Ovary (tissue), 9 donors: Measurements from ENCODE around the gene PRXL2C. TPM values are rescaled to one million over a fixed set of nuclear protein-coding genes. Genes with fewer than 3 reads are reported as not detected.

Source experiments
- DNase-seq, 5 donors: peaks; one replicate each; pipeline ENCODE4 v3.0.0-alpha.2; 2019 to 2020
- H3K27ac ChIP-seq, 2 donors: fragments of 200-600 bp; one replicate each; pipeline versions ENCODE4 v1.5.1 to v1.8.0; 2019 to 2022
- H3K27me3 ChIP-seq: fragments of 200-600 bp; one replicate; pipeline ENCODE4 v1.8.0; 2022
- H3K36me3 ChIP-seq: fragments of 200-600 bp; sonication (generic); one replicate; pipeline ENCODE4 v1.5.1; 2019
- H3K4me1 ChIP-seq: one replicate; pipeline ENCODE4 v1.8.1; 2013; ENCODE audit warnings: mild to moderate bottlenecking, moderate library complexity; ENCODE audit not compliant: insufficient read depth
- H3K4me3 ChIP-seq: fragments of 200-600 bp; sonication (generic); one replicate; pipeline ENCODE4 v1.5.1; 2017
- H3K9me3 ChIP-seq, 2 donors: fragments of 200-600 bp in 1 of 2; sonication (generic) in 1 of 2; one replicate each; pipeline versions ENCODE4 v1.5.1 to v1.8.1; 2013 to 2019; ENCODE audit warnings: mild to moderate bottlenecking in 1 of 2, moderate library complexity in 1 of 2
- EP300 ChIP-seq: sonication (generic); formaldehyde crosslinking; IDR thresholded peaks from one replicate; pipeline ENCODE4 v1.6.1; 2017; ENCODE audit warnings: antibody characterized with exemption
- POLR2A ChIP-seq: fragments of 450-650 bp; IDR thresholded peaks from one replicate; pipeline ENCODE4 v1.6.1; 2017; ENCODE audit warnings: antibody characterized with exemption, mild to moderate bottlenecking, moderate library complexity
- WGBS, 3 donors: extraction: QIAGEN DNeasy Blood & Tissue Kit in 1 of 3; methylation state at CpG; one replicate each; pipeline versions ENCODE4 v1.1.5 to v1.1.7; 2013 to 2017; 5-methylcytosine and 5-hydroxymethylcytosine counted together
- intact Hi-C, 4 donors: fragments of 100-400 bp; cut with DNase I; formaldehyde crosslinking; loops; one replicate each; pipeline versions ENCODE4 v1.11.0 to v1.15.1; 2022 to 2023
- polyA plus RNA-seq, 2 donors: library from polyadenylated mRNA; stranded (reverse); fragments of 200-250 nt in 1 of 2; fragments of 350-450 nt in 1 of 2; fragmentation: Illumina TruSeq in 1 of 2; extraction: RNeasy Lipid Tissue Mini Kit (QIAGEN cat#74804) in 1 of 2; gene quantifications; one replicate each; pipeline ENCODE4 v1.2.3, GENCODE V29; 2013 to 2014
- total RNA-seq, 7 donors: library from RNA; depleted of rRNA in 2 of 7; stranded (reverse); fragments of >200 nt in 2 of 7; fragmentation: NEBNext Ultra II Directional in 3 of 7; extraction: Animal tissue kit (Norgen Biotek cat#: 25700) in 3 of 7; gene quantifications; one replicate each; pipeline versions ENCODE4 v1.1.0 to v1.2.4, GENCODE V29; 2016 to 2023
- TF ChIP-seq, protein P1 (sequence below), 3 donors: fragments of 450-650 bp in 2 of 3; fragments of 200-600 bp in 1 of 3; IDR thresholded peaks; one replicate each; pipeline versions ENCODE4 v1.5.1 to v1.8.0; 2016 to 2022; ENCODE audit warnings: antibody characterized with exemption in 3 of 3, mild to moderate bottlenecking in 1 of 3
- donor health status: DM: no; HTN: no; CAD: no; lungs with moderate emphysema.
- donor health status: DM: no; HTN: no; CAD: no.
- donor health status: Bipolar disorder and iron deficiency.
- donor health status: DM: yes; HTN: yes; CAD: no.
- donor health status: DM: no; HTN: no; CAD: no.
- donor health status: DM: yes; HTN: yes; CAD: no.

The PRXL2C gene
- total and polyA plus RNA-seq, 9 donors: 6.6 to 21.2 (median 14.0) TPM

DNA sequence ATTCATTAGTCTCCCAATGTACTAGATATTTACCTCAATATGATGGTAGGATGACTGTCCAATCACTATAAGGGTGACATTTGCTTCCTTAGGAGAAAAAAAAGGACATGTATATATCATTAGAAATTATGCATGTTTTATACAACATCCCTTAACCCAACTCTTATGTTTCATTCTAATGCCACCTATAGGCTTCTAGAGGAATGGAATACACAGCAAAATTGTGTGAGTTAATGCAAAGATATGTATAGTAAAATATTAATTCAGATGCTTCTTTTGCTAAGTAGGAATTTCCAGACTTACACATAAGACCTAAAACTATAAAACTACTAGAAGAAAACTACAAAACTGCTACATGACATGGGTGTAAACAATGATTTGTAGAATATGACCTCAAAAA, 3.5 kb downstream of the PRXL2C start:
- Histone ChIP-seq H3K27ac (no peak overlapping the region), H3K4me1 (peaks cover 1% of the 10 kb centered on the region), H3K27me3 (no peaks in the 10 kb centered on the region), H3K4me3 (no peak overlapping the region), H3K36me3 (no peaks in the 10 kb centered on the region), H3K9me3 (no peaks in the 10 kb centered on the region)
- intact Hi-C loops: loop anchor here in 1 of 4 donors (10.0 kb wide), 1 partner anchor 317 kb away; no protein-coding TSS in a partner anchor
- TF ChIP-seq POLR2A (no peak), EP300 (no peak)
- TF ChIP-seq, protein P1, sequence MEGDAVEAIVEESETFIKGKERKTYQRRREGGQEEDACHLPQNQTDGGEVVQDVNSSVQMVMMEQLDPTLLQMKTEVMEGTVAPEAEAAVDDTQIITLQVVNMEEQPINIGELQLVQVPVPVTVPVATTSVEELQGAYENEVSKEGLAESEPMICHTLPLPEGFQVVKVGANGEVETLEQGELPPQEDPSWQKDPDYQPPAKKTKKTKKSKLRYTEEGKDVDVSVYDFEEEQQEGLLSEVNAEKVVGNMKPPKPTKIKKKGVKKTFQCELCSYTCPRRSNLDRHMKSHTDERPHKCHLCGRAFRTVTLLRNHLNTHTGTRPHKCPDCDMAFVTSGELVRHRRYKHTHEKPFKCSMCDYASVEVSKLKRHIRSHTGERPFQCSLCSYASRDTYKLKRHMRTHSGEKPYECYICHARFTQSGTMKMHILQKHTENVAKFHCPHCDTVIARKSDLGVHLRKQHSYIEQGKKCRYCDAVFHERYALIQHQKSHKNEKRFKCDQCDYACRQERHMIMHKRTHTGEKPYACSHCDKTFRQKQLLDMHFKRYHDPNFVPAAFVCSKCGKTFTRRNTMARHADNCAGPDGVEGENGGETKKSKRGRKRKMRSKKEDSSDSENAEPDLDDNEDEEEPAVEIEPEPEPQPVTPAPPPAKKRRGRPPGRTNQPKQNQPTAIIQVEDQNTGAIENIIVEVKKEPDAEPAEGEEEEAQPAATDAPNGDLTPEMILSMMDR (IDR thresholded peaks at IDR 0.05): no peak
- no peak for DNase-seq

DNA sequence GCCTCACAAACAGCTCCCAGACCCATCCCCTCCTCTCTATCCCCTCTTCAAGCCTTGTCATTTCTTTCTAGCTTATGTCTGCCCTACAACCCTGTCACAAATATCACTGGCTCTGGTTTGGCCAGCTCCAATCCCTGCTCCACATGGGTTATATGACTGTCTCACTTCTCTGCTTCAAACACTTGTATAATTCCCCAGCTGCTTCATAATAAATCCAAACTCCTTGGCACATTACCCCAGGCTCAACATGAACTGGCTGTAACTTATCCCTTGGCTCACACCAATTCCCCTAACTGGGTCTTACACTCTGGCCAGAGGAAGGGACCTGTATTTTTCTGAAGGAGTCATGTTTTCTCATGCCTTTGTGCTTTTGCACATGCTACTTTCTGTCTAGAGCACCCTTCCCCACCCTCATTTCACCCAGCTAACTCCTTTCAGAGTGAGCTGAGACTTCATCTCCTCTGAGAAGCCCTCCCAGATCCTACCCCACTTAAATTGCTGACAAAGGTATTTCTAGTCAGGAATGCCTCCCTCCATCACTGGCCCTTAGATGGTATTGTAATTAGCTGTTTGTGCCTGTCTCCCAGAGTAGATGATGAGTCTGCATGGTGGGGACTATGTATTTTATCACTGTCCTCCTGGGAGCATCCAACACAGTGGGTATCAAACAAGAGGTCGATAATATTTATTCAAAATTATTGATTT, 5.3 kb downstream of the PRXL2C start:
- Histone ChIP-seq H3K27me3 (no peaks in the 10 kb centered on the region), H3K4me3 (no peak overlapping the region), H3K36me3 (no peaks in the 10 kb centered on the region), H3K4me1 (no peaks in the 10 kb centered on the region), H3K27ac (no peak overlapping the region), H3K9me3 (no peaks in the 10 kb centered on the region)
- intact Hi-C loops: loop anchor here in 1 of 4 donors (10.0 kb wide), 1 partner anchor 315 kb away; no protein-coding TSS in a partner anchor
- no peak for DNase-seq
- 90 to 94% (median 91%) methylated on average over 1 of the region's 1 CpG for WGBS, 3 donors
- no peak for TF ChIP-seq EP300
- TF ChIP-seq, protein P1 (IDR thresholded peaks at IDR 0.05): no peak
- TF ChIP-seq POLR2A: no peak

DNA sequence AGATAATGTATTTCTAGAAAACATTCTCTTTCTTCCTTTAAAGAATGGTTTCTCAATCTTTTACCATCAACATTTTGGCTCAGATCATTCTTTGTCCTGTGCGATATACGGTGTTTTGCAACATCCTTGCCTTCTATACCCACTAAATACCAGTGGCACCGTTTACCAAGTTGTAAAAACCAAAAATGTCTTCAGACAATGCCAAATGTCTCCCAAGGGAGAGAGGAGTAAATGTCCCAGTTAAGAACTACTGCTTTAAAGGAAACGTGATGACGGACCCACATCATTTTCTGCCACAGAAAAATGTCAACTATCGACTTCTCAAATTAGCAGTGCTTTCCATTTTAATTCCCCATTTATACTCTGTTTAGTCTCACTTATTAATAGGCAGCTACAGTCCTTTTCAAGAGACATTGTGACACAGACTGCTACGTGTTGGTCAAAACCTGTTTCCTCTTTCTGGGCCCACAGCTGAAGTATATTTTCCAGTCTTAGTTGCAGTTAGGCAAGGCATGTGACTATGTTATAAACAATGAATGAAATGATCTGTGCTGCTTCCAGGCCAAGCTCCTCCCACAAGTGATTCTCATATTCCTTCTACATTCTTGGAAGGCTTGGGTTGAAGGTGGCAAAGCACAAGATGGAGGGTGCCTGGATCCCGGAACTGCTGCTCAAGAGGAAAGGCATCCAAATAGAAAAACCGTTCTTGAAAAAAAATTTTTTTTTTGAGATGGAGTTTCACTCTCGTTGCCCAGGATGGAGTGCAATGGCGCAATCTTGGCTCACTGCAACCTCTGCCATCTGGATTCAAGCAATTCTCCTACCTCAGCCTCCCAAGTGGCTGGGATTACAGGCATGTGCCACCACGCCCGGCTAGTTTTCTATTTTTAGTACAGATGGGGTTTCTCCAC, 8.8 kb downstream of the PRXL2C start:
- no peak for DNase-seq
- H3K9me3 ChIP-seq: no peaks in the 10 kb centered on the region
- no peaks in the 10 kb centered on the region for H3K36me3 ChIP-seq
- no peak overlapping the region for H3K4me3 ChIP-seq
- WGBS, 3 donors: 86 to 90% (median 86%) methylated on average over 13 of the region's 13 CpGs
- no peaks in the 10 kb centered on the region for H3K4me1 ChIP-seq
- TF ChIP-seq EP300 (no peak), POLR2A (no peak)
- TF ChIP-seq, protein P1 (IDR thresholded peaks at IDR 0.05): no peak
- H3K27ac ChIP-seq: no peak overlapping the region
- no peaks in the 10 kb centered on the region for H3K27me3 ChIP-seq
- intact Hi-C loops: no loop called here

DNA sequence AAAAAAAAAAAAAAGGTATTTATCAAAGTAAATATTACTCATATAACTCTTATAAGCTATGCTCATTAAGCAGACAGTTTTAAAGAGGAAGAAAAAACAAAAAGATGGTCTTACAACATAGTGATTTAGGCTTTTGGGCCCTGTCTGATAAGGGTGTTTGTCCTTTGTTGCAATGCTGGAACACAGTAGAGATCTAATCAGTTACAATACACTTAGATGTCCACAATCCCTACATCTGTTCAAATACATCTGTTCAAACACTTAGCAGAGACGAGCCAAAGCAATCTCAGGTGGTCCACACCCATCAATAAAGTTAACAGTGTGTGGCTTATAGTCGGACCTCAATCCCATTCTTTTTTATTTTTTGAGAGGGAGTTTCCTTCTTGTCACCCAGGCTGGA, 11.0 kb downstream of the PRXL2C start:
- no peaks in the 10 kb centered on the region for H3K36me3 ChIP-seq
- intact Hi-C loops: no loop called here
- DNase-seq: no peak

More for the DNA sequence above, 11.0 kb downstream of the PRXL2C start:
- no peaks in the 10 kb centered on the region for H3K9me3 ChIP-seq
- no peak overlapping the region for H3K27ac ChIP-seq
- no peak for TF ChIP-seq EP300
- TF ChIP-seq, protein P1 (IDR thresholded peaks at IDR 0.05): no peak
- no peak for TF ChIP-seq POLR2A
- no peaks in the 10 kb centered on the region for H3K27me3 ChIP-seq
- H3K4me3 ChIP-seq: no peak overlapping the region
- no peaks in the 10 kb centered on the region for H3K4me1 ChIP-seq
- 90 to 96% (median 90%) methylated on average over 2 of the region's 2 CpGs for WGBS, 3 donors
